DOHH2 (cell line): Measurements from ENCODE around the gene TMA7.

ENCODE experiments used
- H3F3A ChIP-seq: fragments of 200-600 bp; sonication (generic), shearing (Covaris generic); 2 replicates; pipeline ENCODE4 v1.6.0; 2016; ENCODE audit warnings: antibody characterized with exemption, mild to moderate bottlenecking; ENCODE audit not compliant: control insufficient read depth, insufficient read depth
- H3K27ac ChIP-seq: fragments of 200-600 bp; sonication (generic); 2 replicates; pipeline ENCODE4 v1.5.1; 2014; ENCODE audit warnings: low read depth, mild to moderate bottlenecking, low read length, moderate library complexity
- H3K27me3 ChIP-seq: fragments of 200-600 bp; sonication (generic); 2 replicates; pipeline ENCODE4 v1.6.1; 2014; ENCODE audit warnings: mild to moderate bottlenecking, low read length, mixed read lengths; ENCODE audit not compliant: control insufficient read depth
- H3K36me3 ChIP-seq: fragments of 200-600 bp; sonication (generic); 2 replicates; pipeline ENCODE4 v1.6.1; 2014; ENCODE audit warnings: mild to moderate bottlenecking, low read length, moderate library complexity, mixed read lengths; ENCODE audit not compliant: control insufficient read depth
- H3K4me1 ChIP-seq: fragments of 200-600 bp; sonication (generic); 2 replicates; pipeline ENCODE4 v1.6.1; 2014; ENCODE audit warnings: mild to moderate bottlenecking, low read length, mixed read lengths; ENCODE audit not compliant: control insufficient read depth
- H3K4me2 ChIP-seq: fragments of 200-600 bp; sonication (generic); 2 replicates; pipeline ENCODE4 v1.6.0; 2014; ENCODE audit warnings: mild to moderate bottlenecking, low read length, moderate library complexity
- H3K4me3 ChIP-seq: fragments of 200-600 bp; sonication (generic); 2 replicates; pipeline ENCODE4 v1.5.1; 2014; ENCODE audit warnings: mild to moderate bottlenecking, low read length, mixed read lengths
- H3K79me2 ChIP-seq: fragments of 200-600 bp; sonication (generic); 2 replicates; pipeline ENCODE4 v1.6.1; 2014; ENCODE audit warnings: mild to moderate bottlenecking, low read length, mixed read lengths; ENCODE audit not compliant: control insufficient read depth
- H3K9me2 ChIP-seq: fragments of 200-600 bp; sonication (generic); replicated peaks from 2 replicates; pipeline ENCODE4 v1.6.1; 2014; ENCODE audit warnings: mild to moderate bottlenecking, low read length, mixed read lengths; ENCODE audit not compliant: control insufficient read depth
- H3K9me3 ChIP-seq: fragments of 200-600 bp; sonication (generic); 2 replicates; pipeline ENCODE4 v1.6.1; 2014; ENCODE audit warnings: antibody characterized with exemption, low read length, mixed read lengths; ENCODE audit not compliant: control insufficient read depth, insufficient read depth
- H4K20me1 ChIP-seq: fragments of 200-600 bp; sonication (generic); 2 replicates; pipeline ENCODE4 v1.6.0; 2014; ENCODE audit warnings: low read depth, mild to moderate bottlenecking, antibody characterized with exemption, low read length, moderate library complexity; ENCODE audit not compliant: control insufficient read depth, insufficient read depth
- EZH2phosphoT487 ChIP-seq: fragments of 200-600 bp; sonication (generic); IDR thresholded peaks from 2 replicates; pipeline ENCODE4 v1.6.1; 2017; ENCODE audit warnings: borderline replicate concordance, mild to moderate bottlenecking, antibody characterized with exemption, low read length, moderate library complexity, mixed read lengths
- TF ChIP-seq, protein P1 (sequence below): fragments of 200-600 bp; sonication (generic); IDR thresholded peaks from one replicate; pipeline ENCODE4 v1.5.1; 2014; ENCODE audit warnings: antibody characterized with exemption, mild to moderate bottlenecking, low read depth, low read length; ENCODE audit not compliant: poor library complexity, severe bottlenecking

TMA7 gene

DNA sequence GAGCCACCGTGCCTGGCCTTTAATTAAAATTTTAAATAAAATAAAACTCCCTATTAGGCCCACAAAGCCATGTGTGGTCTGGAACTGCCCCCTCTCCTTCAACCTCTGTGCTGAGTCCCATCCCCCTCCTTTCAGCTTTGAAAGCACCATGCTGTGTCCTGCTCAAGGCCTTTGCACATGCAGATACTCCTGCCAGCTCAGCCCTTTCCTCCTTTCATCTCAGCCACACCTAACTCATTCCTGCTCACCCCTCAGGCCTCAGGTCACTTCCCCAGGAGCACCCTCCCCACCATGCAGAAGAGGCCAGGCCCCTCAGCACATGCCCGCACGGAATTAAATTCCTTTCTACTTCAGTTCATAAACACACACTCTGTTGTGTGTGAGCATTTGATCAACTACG, 34.6 kb downstream of the TMA7 start:
- peaks cover 33% of the 10 kb centered on the region for H3K79me2 ChIP-seq
- H3K4me3 ChIP-seq: no peak overlapping the region
- no peaks in the 10 kb centered on the region for H3K27me3 ChIP-seq
- H3K27ac ChIP-seq: no peak overlapping the region
- H3F3A ChIP-seq: 0 out of 2 replicates have a peak, but pooled peaks cover 5% of the 10 kb centered on the region
- no peaks in the 10 kb centered on the region for H3K9me2 ChIP-seq
- H3K9me3 ChIP-seq: no peaks in the 10 kb centered on the region
- H3K36me3 ChIP-seq: peaks cover 18% of the 10 kb centered on the region
- H4K20me1 ChIP-seq: no peaks in the 10 kb centered on the region
- TF ChIP-seq EZH2phosphoT487: no peak
- TF ChIP-seq, protein P1, sequence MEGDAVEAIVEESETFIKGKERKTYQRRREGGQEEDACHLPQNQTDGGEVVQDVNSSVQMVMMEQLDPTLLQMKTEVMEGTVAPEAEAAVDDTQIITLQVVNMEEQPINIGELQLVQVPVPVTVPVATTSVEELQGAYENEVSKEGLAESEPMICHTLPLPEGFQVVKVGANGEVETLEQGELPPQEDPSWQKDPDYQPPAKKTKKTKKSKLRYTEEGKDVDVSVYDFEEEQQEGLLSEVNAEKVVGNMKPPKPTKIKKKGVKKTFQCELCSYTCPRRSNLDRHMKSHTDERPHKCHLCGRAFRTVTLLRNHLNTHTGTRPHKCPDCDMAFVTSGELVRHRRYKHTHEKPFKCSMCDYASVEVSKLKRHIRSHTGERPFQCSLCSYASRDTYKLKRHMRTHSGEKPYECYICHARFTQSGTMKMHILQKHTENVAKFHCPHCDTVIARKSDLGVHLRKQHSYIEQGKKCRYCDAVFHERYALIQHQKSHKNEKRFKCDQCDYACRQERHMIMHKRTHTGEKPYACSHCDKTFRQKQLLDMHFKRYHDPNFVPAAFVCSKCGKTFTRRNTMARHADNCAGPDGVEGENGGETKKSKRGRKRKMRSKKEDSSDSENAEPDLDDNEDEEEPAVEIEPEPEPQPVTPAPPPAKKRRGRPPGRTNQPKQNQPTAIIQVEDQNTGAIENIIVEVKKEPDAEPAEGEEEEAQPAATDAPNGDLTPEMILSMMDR: no peak
- peaks cover 64% of the 10 kb centered on the region for H3K4me1 ChIP-seq
- H3K4me2 ChIP-seq: no peak overlapping the region

DNA sequence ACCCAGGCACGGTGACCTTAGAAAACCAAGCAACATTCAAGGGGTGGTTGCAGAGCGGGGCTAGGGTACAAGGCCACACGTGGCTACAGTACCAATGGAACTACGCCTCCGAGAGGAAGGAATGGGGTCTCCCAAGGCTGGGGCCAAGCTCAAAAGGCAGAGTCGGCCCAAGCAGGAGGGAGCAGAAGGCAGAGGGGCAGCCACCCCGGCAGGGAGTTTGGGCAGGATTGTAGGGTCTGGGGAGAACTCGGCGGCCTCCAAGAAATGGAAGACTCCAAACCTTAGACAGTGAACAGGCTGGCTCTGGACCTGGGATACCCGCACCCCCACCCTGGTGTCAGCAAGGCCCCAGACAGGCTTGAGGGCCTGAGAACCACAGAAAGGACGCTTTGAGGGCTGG, 35.1 kb downstream of the TMA7 start:
- Histone ChIP-seq H3K4me2 (no peak overlapping the region), H3K27me3 (no peaks in the 10 kb centered on the region), H3K4me1 (peaks cover 64% of the 10 kb centered on the region), H4K20me1 (no peaks in the 10 kb centered on the region), H3K9me2 (no peaks in the 10 kb centered on the region), H3F3A (0 out of 2 replicates have a peak, but pooled peaks cover 5% of the 10 kb centered on the region), H3K27ac (no peak overlapping the region), H3K9me3 (no peaks in the 10 kb centered on the region), H3K4me3 (no peak overlapping the region), H3K36me3 (peaks cover 12% of the 10 kb centered on the region), H3K79me2 (peaks cover 27% of the 10 kb centered on the region)
- no peak for TF ChIP-seq EZH2phosphoT487
- TF ChIP-seq, protein P1: no peak

DNA sequence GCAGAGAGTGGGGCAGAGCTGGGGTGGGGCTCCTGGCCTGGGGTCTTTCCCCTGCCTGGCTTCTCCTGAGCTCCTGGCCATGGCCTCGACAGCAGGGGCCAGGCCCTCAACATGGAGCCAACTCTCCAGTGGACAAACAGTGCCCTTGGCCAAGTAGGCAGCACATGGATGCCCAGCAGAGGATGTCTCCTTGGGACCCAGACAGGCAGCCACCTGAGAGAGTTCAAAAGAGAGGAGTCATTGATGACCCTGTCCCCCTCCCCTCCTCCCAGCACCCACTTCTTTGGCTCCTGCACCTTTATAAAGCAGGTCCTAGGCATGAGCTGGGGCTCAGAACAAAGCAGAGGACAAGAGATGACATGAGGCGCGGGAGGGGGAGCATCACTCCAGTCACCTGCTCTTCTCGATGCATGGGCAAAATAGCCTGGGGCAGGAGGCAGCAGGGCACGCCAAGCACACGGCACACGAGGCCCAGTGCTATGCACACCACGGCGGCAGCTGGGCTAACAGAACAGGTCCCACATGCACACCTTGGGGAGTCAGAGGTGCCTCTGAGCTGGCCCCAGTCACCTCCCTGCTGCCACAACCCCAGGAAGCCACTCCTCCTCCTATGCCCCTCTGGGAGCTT, 36.5 kb downstream of the TMA7 start:
- H3K79me2 ChIP-seq: peaks cover 14% of the 10 kb centered on the region
- H3K27ac ChIP-seq: no peak overlapping the region
- no peaks in the 10 kb centered on the region for H3K9me2 ChIP-seq
- H3F3A ChIP-seq: peaks cover 5% of the 10 kb centered on the region; the same call in 1 of the 2 replicates
- peak overlapping the region; percentile 18; the same call in 1 of the 2 replicates for H3K4me2 ChIP-seq
- TF ChIP-seq EZH2phosphoT487: no peak
- TF ChIP-seq, protein P1: no peak
- H3K4me3 ChIP-seq: no peak overlapping the region
- H3K9me3 ChIP-seq: no peaks in the 10 kb centered on the region
- H3K27me3 ChIP-seq: no peaks in the 10 kb centered on the region
- peaks cover 51% of the 10 kb centered on the region for H3K4me1 ChIP-seq
- peaks cover 4% of the 10 kb centered on the region; the same call in 1 of the 2 replicates for H3K36me3 ChIP-seq
- no peaks in the 10 kb centered on the region for H4K20me1 ChIP-seq
